Nephron progenitor cell (in vitro differentiated cells): Measurements from ENCODE around the gene ZNF184.

ENCODE experiments used
- DNase-seq: peaks from one replicate; pipeline ENCODE4 v3.0.0; 2021
- H3K27ac Mint-ChIP-seq: 2 replicates; pipeline ENCODE4 v1.8.0; 2021; ENCODE audit warnings: mild to moderate bottlenecking, moderate library complexity, mixed read lengths
- H3K27me3 Mint-ChIP-seq: 2 replicates; pipeline ENCODE4 v1.8.0; 2021; ENCODE audit warnings: mild to moderate bottlenecking, low read depth, mixed read lengths; ENCODE audit not compliant: poor library complexity
- H3K36me3 Mint-ChIP-seq: 2 replicates; pipeline ENCODE4 v1.8.0; 2021; ENCODE audit warnings: low read depth, mixed read lengths
- H3K4me1 Mint-ChIP-seq: 2 replicates; pipeline ENCODE4 v1.8.0; 2021; ENCODE audit warnings: mixed read lengths
- H3K4me3 Mint-ChIP-seq: 2 replicates; pipeline ENCODE4 v1.8.0; 2021; ENCODE audit warnings: mild to moderate bottlenecking, moderate library complexity, mixed read lengths
- H3K9me3 Mint-ChIP-seq: 2 replicates; pipeline ENCODE4 v1.8.0; 2021; ENCODE audit warnings: mild to moderate bottlenecking, moderate library complexity, mixed read lengths
- CTCF ChIP-seq: fragments of 200-600 bp; sonication (generic); IDR thresholded peaks from 2 replicates; pipeline ENCODE4 v1.5.0; 2021; ENCODE audit warnings: antibody characterized with exemption

ZNF184 gene

DNA sequence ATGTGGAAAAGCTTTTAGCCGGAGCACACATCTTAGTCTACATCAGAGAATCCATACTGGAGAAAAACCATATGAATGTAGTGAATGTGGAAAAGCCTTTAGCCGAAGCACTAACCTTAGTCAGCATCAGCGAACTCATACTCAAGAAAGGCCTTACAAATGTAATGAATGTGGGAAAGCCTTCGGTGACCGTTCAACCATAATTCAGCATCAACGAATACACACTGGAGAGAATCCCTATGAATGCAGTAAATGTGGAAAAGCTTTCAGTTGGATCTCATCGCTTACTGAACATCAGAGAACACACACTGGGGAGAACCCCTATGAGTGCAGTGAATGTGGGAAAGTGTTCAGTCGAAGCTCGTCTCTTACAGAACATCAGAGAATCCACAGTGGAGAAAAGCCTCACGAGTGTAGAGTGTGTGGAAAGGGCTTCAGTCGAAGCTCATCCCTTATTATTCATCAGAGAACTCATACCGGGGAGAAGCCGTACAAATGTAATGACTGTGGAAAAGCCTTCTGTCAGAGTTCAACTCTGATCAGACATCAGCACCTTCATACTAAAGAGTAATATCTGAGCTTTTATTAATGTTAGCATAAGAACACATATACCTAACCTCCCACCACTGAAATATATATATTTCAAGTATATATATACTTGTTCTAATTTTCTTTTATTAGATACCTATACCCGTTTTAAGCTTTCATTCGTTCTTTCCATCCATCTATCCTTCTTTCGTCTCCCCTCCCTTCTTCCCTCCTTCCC lies 71.8 kb downstream of the ZNF184 start:
- Mint-ChIP-seq H3K27me3 (peaks cover 3% of the 10 kb centered on the region), H3K9me3 (peaks cover 89% of the 10 kb centered on the region), H3K4me3 (no peak overlapping the region), H3K4me1 (no peaks in the 10 kb centered on the region), H3K27ac (no peak overlapping the region), H3K36me3 (peaks cover 91% of the 10 kb centered on the region)
- no peak for TF ChIP-seq CTCF
- no peak for DNase-seq
